GM19395 (cell line): Measurements from ENCODE around the gene CLDN1.
"Not testable (repeated sequence)": the region's sequence is repeated elsewhere in the genome, so short reads cannot be mapped to it uniquely, and the experiment has no call there.

Source experiments
- ATAC-seq: cut with Tn5 transposase; IDR thresholded peaks from one replicate; pipeline ENCODE4 v1.9.1; 2021; ENCODE audit warnings: mild to moderate bottlenecking, moderate library complexity; ENCODE audit not compliant: unreplicated experiment

Gene CLDN1

DNA sequence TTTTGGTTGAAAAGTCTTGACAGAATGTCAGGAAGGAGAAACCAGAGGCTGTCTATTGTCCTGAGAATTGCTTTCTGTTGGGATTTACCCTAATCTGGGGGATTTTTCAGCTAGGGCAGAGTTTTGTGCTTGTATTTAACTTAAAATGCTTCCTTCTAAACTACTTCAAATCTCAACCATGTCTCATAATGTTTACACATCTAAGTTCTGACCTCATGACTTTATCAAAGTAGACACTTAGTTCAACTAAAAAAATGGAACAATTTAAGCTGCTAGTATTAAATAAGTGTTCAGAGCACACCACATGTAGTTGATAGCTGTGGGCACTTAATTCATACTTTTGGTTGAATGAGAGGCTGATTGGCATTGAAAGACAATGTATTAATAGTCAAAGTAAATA, 28.2 kb downstream of the CLDN1 start:
- no peak for ATAC-seq

DNA sequence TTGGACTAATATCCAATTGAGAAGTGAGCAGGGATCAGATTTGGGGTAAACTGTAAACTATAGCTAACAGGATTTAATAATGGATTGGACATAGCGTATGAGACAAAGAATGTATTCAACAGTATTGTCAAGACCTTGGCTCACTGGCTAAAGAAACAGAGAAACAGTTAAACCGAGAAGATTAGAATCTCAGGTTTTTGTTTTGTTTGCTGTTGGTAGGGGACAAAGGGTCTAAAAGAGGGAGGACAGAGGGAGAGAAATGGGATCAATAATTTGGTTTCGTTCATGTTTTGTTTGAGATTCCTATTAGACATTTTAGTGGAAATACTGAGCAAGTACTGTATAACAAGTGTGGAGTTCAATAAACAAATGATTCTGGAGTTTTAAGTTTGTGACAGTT, 28.6 kb downstream of the CLDN1 start:
- ATAC-seq = no peak

DNA sequence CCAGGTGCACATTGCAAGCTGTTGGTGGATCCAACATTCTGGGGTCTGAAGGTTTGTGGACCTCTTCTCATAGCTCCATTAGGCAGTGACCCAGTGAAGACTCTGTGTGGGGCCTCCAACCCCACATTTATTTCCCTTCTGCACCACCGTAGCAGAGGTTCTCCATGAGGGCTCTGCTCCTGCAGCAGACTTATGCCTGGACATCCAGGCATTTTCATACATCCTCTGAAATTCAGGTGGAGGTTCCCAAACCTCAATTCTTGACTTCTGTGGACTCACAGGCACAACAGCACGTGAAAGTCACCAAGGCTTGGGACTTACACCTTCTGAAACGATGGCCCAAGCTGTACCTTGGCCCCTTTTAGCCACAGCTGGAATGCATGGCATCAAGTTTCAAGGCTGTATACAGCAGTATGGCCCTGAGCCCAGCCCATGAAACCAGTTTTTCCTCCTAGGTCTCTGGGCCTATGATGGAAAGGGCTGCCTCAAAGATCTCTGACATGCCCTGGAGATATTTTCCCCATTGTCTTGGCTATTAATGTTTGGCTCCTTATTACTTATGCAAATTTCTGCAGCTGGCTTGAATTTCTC, 30.2 kb downstream of the CLDN1 start:
- no peak for ATAC-seq

- no peak for ATAC-seq
Observed at GRCh38 chr3:190289989-190290388, 32.3 kb downstream of the CLDN1 start.

DNA sequence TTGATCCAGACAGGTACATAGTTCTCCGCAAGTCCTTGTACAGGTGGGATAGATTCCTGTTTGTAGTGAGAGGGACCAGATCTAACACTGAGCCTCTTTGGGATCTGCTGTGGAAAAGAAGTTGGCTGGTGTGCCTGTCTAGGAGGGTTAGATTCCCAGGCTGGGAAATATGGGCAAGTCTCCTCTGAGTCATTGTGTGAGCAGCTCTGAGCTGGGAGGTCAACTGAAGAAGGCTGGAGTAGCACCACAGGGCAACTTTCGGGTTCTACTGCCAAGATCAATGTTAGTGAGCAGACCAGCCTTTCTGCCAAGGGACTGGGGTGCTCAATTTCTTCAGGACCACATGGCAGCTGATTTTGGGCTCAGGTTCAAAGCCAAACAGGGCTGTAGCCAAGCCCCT, 33.4 kb downstream of the CLDN1 start:
- ATAC-seq = no peak

DNA sequence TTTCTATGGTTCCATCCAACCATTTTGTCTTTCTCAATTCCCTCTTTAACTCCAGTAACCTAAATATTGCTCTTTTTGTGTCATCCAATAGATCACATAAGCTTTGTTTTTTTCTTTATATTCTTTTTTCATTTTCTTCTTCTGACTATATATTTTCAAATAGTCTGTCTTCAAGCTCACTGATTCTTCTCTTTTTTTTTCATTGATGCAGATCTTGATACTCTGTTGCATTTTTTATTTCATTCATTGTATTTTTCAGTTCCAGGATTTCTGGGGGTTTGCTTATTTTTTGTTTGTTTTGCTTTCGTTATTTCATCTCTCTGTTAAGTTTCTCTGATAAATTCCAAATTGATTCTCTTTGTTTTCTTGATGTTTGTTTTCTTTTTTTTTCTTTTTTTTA, 36.2 kb downstream of the CLDN1 start:
- ATAC-seq = no peak

- no peak for ATAC-seq
Observed at GRCh38 chr3:190281308-190282051, 40.8 kb downstream of the CLDN1 start.

- ATAC-seq = no peak
Observed at GRCh38 chr3:190279690-190280089, 42.6 kb downstream of the CLDN1 start.

GRCh38 chr3:190272747-190273146, 49.5 kb downstream of the CLDN1 start:
- no peak for ATAC-seq

- no peak for ATAC-seq
Observed at GRCh38 chr3:190269101-190269500, 53.1 kb downstream of the CLDN1 start.

GRCh38 chr3:190267464-190267863, 54.8 kb downstream of the CLDN1 start:
- not testable (repeated sequence) for ATAC-seq

DNA sequence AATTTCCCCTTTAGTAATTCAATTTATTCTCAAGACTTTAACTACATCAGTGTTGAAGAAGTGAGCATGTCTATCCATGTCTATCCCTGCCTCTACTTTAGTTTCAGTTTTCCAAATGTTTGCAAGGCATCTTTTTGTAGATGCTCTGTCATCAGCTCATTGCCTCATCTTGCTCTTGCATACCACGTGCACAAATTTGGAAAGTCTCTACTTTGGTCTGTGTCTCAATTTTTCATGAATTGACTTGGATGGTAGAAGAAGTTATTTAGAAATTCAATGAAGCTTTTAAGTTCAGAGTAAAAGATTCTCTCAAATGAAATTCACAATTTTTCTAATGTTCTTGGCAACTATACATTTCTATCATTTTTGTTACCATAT, 55.3 kb downstream of the CLDN1 start:
- no peak for ATAC-seq

- ATAC-seq = no peak
Observed at GRCh38 chr3:190266265-190266912, 55.9 kb downstream of the CLDN1 start.

- no peak for ATAC-seq
Observed at GRCh38 chr3:190265796-190266195, 56.5 kb downstream of the CLDN1 start.

- no peak for ATAC-seq
Observed at GRCh38 chr3:190265126-190265525, 57.1 kb downstream of the CLDN1 start.

DNA sequence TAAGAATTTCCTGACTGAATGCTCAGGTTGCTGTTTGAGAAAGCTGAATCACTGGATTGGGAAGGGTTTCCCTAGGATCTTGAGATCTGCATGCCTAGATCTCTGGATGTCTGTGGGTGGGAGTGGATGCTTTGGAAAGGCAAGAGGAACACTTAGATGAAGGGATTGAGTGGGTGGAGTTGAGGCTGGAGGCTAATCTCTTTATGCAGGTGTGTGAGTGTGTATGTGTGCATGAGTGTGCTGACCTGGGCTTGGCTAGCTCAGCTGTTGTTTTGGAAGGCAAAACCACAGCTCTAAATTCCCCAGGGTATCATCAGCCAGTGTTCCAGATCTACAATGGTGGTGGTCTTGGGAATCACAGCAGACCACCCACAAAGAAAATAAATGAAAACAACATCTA, 60.5 kb downstream of the CLDN1 start:
- no peak for ATAC-seq

GRCh38 chr3:190261015-190261414, 61.2 kb downstream of the CLDN1 start:
- no peak for ATAC-seq

DNA sequence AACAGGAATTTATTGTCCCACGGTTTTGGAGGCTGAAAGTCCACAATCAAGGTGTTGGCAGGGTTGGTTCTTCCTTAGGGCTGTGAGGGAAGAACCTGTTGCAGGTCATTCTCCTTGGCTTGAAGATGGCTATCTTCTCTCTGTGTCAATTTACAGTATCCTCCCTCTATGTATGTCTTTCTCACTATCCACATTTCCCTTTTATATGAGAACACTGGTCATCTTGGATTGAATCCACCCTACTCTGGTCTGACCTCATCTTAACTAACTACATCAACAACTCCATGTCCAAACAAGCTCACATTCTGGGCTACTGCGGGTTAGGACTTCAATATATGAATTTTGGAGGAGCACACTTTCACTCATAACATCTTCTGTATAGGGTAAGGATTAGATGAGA, 61.9 kb downstream of the CLDN1 start:
- ATAC-seq = no peak

GRCh38 chr3:190258634-190259033, 63.6 kb downstream of the CLDN1 start:
- no peak for ATAC-seq
